ENCODE measurements around the gene GALNT18.

GALNT18 gene

GRCh38 chr11:11565636-11566035, 56.2 kb downstream of the GALNT18 start:
- DNase-seq (ENCODE audit: low read depth): no peak

DNA sequence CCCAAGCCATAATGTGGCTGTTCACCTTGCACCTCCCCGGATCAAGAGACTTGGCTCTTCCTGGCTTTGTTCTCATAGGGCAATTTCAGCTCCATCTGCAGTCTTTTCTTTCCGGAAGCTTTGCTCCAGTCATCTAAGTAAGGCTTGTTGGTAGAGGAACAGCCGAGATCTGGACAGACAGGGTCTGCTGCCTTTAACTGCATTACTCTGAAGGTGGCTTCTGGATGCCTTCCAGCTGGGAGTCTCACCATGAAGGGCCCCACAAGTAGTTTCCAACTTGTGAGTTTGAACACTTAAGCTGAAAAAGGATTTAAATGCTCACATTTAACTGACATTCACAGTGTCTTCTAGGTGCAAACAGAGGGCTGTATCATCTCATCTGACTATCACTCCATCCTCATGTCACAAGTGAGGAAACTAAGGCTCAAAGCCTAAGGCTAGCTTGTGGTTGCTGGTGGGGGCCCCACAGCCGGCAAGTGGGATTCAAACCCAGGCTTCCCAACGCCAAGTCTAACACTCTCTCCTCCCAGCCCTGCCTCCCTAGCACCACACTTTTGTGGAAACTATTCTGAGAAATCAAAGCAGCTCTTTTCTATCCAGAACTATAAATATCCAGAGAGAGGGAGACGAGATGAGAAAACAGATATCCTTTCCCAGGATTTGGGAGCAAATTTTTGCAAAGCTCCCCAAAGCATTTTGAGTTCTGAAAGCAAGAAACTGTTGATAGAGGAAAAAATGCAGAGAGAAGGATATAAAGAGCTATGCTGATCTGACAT, 58.4 kb downstream of the GALNT18 start:
- DNase-seq (ENCODE audit: low read depth): no peak

- no peak for DNase-seq (ENCODE audit: low read depth)
Observed at GRCh38 chr11:11561991-11562390, 59.8 kb downstream of the GALNT18 start.

DNA sequence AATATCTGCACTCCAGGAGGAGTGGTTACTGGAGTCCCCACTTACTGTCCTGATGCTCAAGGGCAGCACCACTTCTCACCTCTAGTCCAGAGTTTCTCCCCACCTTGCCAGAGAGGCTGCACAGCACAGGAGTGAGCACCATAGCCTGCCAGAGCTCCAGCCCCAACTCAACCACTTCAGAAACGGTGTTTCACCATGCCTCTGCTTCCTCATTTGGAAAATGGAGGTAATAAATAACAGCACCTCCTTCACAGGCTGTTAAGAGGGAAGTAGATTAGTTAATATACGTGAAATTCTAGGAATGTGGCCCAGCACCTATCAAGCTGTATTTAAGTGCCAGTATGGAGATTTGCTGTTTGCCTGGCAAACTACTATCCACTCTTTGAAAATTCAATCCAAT, 63.0 kb downstream of the GALNT18 start:
- DNase-seq (ENCODE audit: low read depth): no peak

GRCh38 chr11:11558396-11558795, 63.4 kb downstream of the GALNT18 start:
- no peak for DNase-seq (ENCODE audit: low read depth)

GRCh38 chr11:11555208-11555607, 66.6 kb downstream of the GALNT18 start:
- no peak for DNase-seq (ENCODE audit: low read depth)

DNA sequence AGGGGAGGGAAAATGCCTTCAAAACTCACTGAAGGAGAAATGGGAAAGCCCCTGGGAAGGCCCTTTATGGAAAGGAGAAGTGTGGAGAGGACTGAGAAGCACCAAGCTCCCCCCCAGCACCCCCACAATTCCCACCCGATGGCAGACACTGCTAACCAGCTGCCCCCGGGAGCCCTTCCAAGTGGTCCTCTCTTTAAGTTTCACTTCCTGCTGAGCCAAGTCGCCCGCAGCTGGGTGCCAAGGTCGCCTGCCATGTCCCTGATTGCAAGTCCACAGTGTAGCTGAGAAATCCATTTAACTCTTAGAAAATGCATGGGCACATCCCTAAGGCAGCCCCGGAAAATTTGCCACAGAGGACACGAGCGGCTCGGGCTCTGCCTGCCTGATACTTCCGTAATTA, 68.2 kb downstream of the GALNT18 start:
- DNase-seq (ENCODE audit: low read depth): no peak

DNA sequence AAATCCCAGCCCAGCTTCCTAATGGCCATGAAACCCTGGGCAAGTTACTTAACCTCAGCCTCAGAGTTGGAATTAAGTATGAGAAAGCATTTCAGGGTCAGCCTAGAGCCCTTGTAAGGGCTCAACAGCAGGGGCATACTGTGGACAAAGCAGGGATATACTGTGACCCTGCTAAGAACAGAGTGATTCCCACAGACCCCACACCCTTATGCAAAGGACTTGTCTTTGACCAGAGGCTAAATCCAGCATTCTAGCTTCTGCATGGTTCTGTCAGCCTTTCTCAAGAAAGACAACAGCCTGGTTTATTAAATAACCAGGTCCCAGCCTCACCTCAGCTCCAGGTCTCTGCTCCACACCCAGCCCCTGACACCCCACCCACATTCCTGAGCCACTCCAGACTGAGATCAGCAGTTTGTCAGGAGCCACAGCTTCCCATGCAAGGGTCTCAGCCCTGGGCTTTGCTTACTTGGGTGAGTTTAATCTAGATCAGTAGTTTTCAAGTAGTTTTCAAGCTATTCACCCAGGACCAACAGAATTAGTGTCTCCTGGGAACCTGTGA, 69.2 kb downstream of the GALNT18 start:
- DNase-seq (ENCODE audit: low read depth): no peak

DNA sequence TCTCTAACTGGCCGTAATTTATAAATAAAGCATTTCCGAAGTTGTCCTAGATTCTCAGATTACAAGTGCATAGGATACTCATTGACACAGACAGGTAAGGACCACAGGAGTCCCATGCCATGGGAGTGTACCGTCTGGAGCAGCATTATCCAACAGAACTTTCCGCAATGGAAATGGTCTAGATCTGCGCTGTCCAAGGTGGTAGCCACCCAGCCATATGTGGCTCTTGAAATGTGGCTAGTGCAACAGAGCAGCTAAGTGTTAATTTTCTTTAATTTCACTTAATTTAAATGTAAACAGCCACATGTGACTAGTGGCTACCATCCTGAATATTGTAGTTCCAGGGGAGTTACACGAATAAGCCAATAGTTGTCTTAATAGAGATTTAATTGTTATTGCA, 71.3 kb downstream of the GALNT18 start:
- no peak for DNase-seq (ENCODE audit: low read depth)

DNA sequence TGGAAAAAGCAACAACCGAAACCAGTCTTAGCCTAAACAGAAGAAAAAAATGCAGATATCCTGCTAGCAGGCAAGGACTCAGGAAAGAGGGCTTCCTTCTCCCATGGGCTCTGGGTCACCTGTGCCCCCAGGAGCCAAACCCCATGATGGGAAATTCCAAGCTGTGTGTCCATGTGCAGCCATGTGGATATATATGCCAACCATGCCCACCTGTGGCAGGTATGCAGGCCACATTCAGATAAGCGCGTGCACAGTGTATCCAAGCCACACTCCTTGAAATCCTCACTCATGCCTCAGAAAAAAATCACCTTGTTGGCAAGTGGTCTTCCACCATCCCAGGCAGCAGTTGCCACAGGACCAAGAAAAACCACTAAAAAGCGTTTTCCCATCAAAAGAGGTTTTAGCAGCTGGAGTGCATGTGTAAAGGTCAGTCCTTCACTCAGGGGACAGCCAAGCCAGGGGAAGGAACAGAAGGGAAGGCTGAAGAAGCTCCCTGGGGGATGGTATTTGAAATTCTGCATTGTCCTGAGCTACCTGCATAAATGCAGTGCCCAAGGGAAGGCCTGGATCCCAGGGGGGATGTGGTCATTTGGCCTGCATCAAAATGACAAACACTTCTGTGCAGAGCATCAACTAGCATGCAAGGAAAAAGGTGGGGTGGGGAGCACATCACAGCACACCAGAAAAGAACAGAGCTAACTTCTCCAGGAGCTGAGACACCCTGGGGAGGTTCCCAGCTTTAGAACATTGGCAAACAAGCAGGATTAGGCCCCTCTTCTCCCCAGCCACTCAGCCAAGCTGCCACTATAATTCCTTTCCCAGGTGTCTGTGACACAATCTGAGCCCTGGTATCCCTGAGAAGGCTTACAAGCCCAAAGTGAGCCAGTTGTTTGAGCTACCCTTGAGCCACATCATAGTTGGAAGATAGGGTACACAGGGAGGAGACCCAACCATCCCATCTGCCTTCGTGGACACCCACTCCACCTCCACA, 76.2 kb downstream of the GALNT18 start:
- DNase-seq (ENCODE audit: low read depth): no peak

- no peak for DNase-seq (ENCODE audit: low read depth)
Observed at GRCh38 chr11:11543656-11544055, 78.1 kb downstream of the GALNT18 start.

DNA sequence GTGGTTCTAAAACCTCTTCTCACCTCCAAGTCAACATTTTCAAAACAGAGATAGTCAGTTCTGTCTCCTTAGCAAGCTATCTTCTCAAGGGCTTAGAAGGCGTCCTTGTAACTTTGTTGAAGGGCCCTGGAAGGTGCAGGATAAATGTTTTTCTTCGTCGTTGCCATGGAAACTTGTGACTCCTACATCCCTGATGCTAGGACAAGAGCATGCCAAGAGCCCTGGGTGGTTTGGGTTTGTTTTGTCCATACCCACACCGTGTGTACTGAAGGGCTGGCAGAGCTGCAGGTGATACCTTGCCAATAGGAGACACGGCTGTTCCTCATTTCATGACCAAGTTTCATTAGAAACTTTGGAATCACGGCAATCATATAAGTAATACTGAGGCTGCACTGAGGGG, 81.6 kb downstream of the GALNT18 start:
- DNase-seq (ENCODE audit: low read depth): no peak

GRCh38 chr11:11538277-11538960, 83.4 kb downstream of the GALNT18 start:
- no peak for DNase-seq (ENCODE audit: low read depth)

- DNase-seq (ENCODE audit: low read depth): no peak
Observed at GRCh38 chr11:11537871-11538270, 83.9 kb downstream of the GALNT18 start.

DNA sequence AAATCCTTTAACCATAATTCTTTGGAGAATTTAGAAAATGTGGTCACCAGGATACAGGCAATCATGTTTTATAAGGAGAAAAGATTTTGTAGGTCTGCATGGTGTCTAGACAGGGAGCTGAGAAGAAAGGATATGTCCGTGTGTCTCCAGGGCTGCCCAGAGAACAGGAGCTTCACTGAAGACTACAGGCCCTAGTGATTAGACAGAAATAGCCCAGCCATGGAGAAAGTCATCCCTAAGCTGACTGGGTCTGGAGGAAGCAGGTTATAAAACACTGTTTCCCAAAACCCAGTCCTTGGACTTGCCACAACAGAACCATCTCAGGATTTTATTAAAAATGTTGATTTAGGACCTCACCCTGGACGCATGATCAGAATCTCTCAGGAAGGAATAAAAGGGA, 84.4 kb downstream of the GALNT18 start:
- DNase-seq (ENCODE audit: low read depth): no peak

GRCh38 chr11:11536650-11537049, 85.2 kb downstream of the GALNT18 start:
- no peak for DNase-seq (ENCODE audit: low read depth)

DNA sequence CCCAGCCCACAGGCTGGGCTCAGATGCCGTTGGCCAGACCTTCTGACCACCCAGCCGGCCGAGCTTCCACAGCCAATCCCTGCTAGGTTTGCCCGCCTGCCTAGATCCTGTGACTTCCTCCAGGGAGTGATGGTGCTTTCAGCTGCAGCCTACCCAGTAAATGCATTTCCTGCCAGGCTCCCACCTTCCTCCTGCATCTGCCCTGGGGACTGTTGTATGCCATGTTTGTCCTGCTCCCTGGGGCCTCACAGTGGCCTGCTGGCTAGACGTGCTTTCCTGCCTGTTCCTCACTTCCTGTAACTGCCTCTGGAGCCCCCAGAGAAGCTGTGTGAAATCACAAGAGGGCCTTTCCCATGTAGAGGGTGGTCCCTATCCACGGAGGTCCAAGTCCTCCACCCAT, 86.2 kb downstream of the GALNT18 start:
- DNase-seq (ENCODE audit: low read depth): no peak

- no peak for DNase-seq (ENCODE audit: low read depth)
Observed at GRCh38 chr11:11534981-11535380, 86.8 kb downstream of the GALNT18 start.

DNA sequence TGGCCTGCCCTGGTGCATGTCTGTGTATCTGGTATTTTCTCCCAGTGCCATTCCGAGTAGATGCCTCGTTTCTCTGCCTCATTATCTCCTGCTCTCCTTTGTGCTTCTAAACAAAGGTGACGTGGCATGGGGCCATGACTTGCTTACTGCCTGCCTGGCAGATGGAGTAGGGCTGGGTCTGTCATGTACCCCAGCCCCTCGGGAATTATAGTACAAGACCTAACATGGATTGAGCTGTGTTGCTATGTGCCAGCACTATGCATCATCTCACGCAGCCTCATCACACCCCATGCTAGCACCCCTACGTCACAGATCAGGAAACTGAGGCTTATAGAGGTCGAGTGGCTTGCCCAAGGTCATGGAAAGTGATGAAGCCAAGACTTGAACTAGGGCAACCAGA, 88.1 kb downstream of the GALNT18 start:
- DNase-seq (ENCODE audit: low read depth): no peak

DNA sequence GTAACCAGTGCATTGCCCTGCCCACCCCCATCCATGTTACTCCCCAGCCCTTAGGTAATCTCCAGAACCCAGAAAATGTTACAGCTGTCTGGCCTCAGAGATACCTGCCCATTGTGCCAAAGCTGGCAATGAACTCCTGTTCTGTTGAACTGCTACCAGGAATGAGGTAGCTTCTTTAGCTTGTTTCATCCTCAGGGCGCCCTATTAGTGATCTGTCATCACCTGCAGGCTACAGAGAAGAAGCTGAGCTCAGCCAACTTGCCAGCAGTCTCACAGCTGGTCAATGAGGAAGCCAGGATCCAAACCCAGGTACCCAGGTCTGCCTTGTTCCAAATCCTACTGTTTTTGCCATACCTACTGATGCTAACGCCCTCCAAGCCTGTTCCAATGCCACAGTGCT, 88.7 kb downstream of the GALNT18 start:
- no peak for DNase-seq (ENCODE audit: low read depth)

DNA sequence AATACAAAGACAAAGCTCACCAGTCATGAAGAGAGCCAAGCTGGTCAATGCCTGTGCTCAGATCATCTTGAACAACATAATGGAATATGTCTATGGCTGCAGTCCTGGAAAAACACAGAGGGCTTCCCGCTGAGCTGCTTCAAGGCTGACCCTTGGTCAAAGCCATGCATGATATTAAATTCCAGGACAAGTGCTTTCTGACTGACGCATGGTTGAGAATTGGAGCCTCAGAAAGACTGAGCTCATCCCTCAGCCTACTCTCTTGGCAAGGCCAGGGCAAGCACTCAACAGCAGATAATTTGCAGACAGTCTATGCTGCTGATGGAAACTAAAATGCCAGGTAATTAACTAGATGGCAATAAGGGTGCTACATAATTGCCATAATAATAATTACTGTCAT, 89.2 kb downstream of the GALNT18 start:
- DNase-seq (ENCODE audit: low read depth): no peak
